ENCODE data around the gene C1QTNF3.

DNA sequence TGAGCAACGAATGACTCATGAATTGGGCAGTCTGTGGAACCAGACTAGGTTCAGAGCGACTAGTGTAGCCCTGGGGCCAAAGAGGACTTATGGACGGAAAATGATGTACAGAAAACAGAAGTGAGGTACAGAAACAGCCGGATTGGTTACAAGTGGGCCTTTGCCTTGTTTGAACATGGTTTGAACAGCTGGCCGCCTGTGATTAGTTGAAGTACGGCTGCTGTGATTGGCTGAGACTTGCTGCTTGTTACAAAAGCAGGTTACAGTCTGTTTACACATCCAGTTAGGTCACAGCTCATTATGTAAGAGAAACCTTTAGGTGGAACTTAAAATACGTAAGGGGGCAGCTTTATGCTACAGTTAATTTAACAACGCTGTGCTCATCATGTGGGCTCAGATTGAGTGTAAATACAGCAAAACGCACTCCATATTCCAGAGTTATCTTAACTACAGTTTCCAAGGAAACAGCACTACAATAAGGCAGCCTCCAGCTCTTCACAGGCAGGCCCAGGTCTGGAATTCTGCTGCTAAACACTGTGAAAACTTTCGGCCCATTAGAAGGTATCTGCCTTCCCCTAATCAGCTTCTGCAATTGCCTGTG, 41.7 kb downstream of the C1QTNF3 start:
- TF ChIP-seq, protein P1, sequence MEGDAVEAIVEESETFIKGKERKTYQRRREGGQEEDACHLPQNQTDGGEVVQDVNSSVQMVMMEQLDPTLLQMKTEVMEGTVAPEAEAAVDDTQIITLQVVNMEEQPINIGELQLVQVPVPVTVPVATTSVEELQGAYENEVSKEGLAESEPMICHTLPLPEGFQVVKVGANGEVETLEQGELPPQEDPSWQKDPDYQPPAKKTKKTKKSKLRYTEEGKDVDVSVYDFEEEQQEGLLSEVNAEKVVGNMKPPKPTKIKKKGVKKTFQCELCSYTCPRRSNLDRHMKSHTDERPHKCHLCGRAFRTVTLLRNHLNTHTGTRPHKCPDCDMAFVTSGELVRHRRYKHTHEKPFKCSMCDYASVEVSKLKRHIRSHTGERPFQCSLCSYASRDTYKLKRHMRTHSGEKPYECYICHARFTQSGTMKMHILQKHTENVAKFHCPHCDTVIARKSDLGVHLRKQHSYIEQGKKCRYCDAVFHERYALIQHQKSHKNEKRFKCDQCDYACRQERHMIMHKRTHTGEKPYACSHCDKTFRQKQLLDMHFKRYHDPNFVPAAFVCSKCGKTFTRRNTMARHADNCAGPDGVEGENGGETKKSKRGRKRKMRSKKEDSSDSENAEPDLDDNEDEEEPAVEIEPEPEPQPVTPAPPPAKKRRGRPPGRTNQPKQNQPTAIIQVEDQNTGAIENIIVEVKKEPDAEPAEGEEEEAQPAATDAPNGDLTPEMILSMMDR (IDR thresholded peaks at IDR 0.05), result no peak
- TF ChIP-seq POLR2A (IDR thresholded peaks at IDR 0.05) (no peak), POLR2AphosphoS5 (IDR thresholded peaks at IDR 0.05) (no peak)
